ENCODE results near the gene HOXA10.
A peak's percentile ranks its signal among the peaks of the same experiment; 100 is the strongest.

HOXA10 gene

DNA sequence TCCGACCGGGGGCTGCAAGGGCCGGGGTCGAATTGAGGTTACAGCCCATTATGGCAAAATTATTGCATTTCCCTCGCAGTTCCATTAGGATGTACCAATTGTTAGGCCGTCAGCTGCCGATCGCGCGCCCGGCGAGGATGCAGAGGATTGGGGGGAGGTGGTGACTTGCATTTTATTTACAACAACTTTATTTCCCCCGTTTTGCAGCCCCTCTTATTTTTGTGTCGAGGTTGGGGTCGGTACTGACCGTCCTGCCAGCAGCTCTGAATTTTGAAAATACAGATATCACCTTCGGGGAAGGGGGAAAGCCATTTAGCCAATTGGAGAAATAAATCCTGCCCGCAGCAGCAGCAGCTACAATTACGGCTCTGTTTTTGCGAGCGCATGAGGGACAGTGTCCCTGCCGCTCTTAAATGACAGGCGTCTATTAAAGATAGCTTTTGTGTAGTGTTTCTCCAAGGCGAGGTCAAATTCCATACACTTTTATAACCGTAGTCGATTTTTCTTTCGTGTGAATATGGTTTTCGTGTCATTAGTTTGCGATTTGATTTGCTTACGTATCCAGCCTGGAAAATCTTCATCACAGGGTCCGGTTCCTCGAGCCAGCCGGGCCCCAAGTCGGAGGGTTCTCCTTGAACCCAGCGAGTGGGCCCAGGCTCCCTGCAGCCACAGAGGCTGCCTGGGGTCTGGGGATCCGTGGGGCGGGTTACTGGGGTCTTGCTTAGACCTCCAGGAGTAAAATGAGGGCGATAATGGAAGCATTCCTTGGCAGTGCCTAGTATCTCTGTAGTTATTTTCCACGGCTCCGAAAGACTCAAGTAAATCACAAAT, 30.0 kb downstream of the HOXA10 start:
- TF ChIP-seq PPARA (CRISPR knock-in tag; IDR thresholded peaks at IDR 0.05; ENCODE audit: borderline replicate concordance) (no peak), ZFP3 (CRISPR knock-in tag; IDR thresholded peaks at IDR 0.05) (no peak), ZC3H10 (CRISPR knock-in tag; IDR thresholded peaks at IDR 0.05) (no peak)
- TF ChIP-seq, protein P1, sequence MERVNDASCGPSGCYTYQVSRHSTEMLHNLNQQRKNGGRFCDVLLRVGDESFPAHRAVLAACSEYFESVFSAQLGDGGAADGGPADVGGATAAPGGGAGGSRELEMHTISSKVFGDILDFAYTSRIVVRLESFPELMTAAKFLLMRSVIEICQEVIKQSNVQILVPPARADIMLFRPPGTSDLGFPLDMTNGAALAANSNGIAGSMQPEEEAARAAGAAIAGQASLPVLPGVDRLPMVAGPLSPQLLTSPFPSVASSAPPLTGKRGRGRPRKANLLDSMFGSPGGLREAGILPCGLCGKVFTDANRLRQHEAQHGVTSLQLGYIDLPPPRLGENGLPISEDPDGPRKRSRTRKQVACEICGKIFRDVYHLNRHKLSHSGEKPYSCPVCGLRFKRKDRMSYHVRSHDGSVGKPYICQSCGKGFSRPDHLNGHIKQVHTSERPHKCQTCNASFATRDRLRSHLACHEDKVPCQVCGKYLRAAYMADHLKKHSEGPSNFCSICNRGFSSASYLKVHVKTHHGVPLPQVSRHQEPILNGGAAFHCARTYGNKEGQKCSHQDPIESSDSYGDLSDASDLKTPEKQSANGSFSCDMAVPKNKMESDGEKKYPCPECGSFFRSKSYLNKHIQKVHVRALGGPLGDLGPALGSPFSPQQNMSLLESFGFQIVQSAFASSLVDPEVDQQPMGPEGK (CRISPR knock-in tag; IDR thresholded peaks at IDR 0.05; ENCODE audit: borderline replicate concordance) = no peak
- TF ChIP-seq, protein P2, sequence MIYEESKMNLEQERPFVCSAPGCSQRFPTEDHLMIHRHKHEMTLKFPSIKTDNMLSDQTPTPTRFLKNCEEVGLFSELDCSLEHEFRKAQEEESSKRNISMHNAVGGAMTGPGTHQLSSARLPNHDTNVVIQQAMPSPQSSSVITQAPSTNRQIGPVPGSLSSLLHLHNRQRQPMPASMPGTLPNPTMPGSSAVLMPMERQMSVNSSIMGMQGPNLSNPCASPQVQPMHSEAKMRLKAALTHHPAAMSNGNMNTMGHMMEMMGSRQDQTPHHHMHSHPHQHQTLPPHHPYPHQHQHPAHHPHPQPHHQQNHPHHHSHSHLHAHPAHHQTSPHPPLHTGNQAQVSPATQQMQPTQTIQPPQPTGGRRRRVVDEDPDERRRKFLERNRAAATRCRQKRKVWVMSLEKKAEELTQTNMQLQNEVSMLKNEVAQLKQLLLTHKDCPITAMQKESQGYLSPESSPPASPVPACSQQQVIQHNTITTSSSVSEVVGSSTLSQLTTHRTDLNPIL (CRISPR knock-in tag; IDR thresholded peaks at IDR 0.05; ENCODE audit: low read depth) = no peak
- ATAC-seq = no peak

DNA sequence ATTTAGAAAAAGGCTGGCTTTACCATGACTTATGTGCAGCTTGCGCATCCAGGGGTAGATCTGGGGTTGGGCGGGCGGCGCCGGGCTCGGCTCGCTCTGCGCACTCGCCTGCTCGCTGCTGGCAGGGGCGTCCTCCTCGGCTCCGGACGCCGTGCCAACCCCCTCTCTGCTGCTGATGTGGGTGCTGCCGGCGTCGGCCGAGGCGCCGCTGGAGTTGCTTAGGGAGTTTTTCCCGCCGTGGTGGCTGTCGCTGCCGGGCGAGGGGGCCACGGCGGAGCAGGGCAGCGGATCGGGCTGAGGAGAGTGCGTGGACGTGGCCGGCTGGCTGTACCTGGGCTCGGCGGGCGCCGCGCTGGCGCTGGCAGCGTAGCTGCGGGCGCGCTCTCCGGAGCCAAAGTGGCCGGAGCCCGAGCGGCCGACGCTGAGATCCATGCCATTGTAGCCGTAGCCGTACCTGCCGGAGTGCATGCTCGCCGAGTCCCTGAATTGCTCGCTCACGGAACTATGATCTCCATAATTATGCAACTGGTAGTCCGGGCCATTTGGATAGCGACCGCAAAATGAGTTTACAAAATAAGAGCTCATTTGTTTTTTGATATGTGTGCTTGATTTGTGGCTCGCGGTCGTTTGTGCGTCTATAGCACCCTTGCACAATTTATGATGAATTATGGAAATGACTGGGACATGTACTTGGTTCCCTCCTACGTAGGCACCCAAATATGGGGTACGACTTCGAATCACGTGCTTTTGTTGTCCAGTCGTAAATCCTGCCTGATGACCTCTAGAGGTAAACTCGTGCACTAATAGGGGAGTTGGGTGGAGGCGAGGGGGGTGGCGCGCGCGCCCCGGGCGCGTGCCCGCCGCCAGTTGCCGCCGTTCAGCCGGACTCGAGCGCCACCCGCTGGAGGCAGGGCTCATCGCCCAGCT, 30.8 kb downstream of the HOXA10 start, which contains the start of gene HOXA5:
Gene HOXA5 (minus strand): TSS at position 659 of the 927 bp plus-strand sequence. CDS start 74 bp downstream, at position 585.
- no peak for TF ChIP-seq TOX (CRISPR knock-in tag; IDR thresholded peaks at IDR 0.05; ENCODE audit: borderline replicate concordance)
- no peak for TF ChIP-seq SNAI2 (CRISPR knock-in tag; IDR thresholded peaks at IDR 0.05)
- TF ChIP-seq TCF4 (CRISPR knock-in tag; IDR thresholded peaks at IDR 0.05; ENCODE audit: borderline replicate concordance) = no peak
- TF ChIP-seq ZNF8 (CRISPR knock-in tag; IDR thresholded peaks at IDR 0.05) = no peak
- TF ChIP-seq, protein P3, sequence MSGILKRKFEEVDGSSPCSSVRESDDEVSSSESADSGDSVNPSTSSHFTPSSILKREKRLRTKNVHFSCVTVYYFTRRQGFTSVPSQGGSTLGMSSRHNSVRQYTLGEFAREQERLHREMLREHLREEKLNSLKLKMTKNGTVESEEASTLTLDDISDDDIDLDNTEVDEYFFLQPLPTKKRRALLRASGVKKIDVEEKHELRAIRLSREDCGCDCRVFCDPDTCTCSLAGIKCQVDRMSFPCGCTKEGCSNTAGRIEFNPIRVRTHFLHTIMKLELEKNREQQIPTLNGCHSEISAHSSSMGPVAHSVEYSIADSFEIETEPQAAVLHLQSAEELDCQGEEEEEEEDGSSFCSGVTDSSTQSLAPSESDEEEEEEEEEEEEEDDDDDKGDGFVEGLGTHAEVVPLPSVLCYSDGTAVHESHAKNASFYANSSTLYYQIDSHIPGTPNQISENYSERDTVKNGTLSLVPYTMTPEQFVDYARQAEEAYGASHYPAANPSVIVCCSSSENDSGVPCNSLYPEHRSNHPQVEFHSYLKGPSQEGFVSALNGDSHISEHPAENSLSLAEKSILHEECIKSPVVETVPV (CRISPR knock-in tag; IDR thresholded peaks at IDR 0.05) = no peak
- peak; percentile 28 for ATAC-seq

DNA sequence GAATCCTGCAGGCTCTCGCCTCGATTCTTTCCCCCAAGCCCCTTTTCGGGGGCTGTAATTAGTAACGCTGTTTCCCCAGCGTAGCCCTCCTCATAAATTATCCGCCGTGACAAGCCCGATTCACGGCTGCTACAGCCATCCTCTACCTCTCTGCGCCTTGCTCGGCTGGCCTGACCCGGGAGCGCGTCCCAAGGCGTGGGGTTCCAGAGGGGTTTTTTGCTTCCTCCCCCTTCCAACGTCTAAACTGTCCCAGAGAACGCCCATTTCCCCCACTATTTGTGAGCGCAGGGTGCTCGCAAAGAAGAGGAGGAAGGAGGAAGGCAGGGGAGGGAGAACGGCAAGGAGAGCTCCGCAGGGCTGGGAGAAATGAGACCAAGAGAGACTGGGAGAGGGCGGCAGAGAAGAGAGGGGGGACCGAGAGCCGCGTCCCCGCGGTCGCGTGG, 31.5 kb downstream of the HOXA10 start:
- TF ChIP-seq SNAI2 (CRISPR knock-in tag; IDR thresholded peaks at IDR 0.05) (no peak), ZFP3 (CRISPR knock-in tag; IDR thresholded peaks at IDR 0.05) (no peak), TOX (CRISPR knock-in tag; IDR thresholded peaks at IDR 0.05; ENCODE audit: borderline replicate concordance) (no peak), TCF4 (CRISPR knock-in tag; IDR thresholded peaks at IDR 0.05; ENCODE audit: borderline replicate concordance) (no peak), OSR1 (CRISPR knock-in tag; IDR thresholded peaks at IDR 0.05) (no peak), ZNF8 (CRISPR knock-in tag; IDR thresholded peaks at IDR 0.05) (no peak), ZFP30 (CRISPR knock-in tag; IDR thresholded peaks at IDR 0.05) (no peak), ZNF70 (CRISPR knock-in tag; IDR thresholded peaks at IDR 0.05) (no peak), CSDC2 (CRISPR knock-in tag; IDR thresholded peaks at IDR 0.05) (no peak)
- TF ChIP-seq, protein P3 (CRISPR knock-in tag; IDR thresholded peaks at IDR 0.05) = no peak
- TF ChIP-seq, protein P2 (CRISPR knock-in tag; IDR thresholded peaks at IDR 0.05; ENCODE audit: low read depth) = no peak
- ATAC-seq = no peak; the same call in 1 of the 3 replicates

DNA sequence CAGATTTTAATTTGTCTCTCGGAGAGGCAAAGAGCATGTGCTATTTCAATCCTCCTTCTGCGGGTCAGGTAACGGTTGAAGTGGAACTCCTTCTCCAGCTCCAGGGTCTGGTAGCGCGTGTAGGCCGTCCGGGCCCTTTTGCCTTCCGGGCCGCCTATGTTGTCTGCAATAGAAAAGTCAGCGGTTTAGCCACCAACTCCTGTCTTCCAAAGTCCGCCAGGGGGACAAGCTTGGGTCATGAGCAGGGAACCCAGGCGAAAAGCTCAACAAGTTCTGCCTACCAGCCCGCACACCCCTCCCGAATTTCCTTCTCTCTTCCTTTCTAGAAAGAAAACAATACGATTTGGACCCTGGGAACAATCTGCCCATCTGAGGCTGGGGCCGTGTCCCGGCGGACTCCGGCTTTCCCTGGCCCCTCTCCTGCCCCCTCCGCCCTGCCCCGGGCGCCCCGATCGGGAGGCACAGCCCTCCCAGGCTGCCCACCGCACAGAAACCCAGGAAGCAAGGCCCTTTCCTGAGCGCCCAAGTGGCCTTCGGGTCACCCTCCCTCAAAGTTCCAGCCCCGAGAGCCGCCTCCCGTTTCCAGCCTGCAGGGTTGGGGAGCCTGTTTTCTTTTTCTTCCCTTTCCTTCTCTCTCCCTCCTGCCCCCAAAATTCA, 32.1 kb downstream of the HOXA10 start:
- no peak for ATAC-seq
- TF ChIP-seq, protein P2 (CRISPR knock-in tag; IDR thresholded peaks at IDR 0.05; ENCODE audit: low read depth) = no peak
- TF ChIP-seq, protein P4, sequence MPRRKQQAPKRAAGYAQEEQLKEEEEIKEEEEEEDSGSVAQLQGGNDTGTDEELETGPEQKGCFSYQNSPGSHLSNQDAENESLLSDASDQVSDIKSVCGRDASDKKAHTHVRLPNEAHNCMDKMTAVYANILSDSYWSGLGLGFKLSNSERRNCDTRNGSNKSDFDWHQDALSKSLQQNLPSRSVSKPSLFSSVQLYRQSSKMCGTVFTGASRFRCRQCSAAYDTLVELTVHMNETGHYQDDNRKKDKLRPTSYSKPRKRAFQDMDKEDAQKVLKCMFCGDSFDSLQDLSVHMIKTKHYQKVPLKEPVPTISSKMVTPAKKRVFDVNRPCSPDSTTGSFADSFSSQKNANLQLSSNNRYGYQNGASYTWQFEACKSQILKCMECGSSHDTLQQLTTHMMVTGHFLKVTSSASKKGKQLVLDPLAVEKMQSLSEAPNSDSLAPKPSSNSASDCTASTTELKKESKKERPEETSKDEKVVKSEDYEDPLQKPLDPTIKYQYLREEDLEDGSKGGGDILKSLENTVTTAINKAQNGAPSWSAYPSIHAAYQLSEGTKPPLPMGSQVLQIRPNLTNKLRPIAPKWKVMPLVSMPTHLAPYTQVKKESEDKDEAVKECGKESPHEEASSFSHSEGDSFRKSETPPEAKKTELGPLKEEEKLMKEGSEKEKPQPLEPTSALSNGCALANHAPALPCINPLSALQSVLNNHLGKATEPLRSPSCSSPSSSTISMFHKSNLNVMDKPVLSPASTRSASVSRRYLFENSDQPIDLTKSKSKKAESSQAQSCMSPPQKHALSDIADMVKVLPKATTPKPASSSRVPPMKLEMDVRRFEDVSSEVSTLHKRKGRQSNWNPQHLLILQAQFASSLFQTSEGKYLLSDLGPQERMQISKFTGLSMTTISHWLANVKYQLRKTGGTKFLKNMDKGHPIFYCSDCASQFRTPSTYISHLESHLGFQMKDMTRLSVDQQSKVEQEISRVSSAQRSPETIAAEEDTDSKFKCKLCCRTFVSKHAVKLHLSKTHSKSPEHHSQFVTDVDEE (CRISPR knock-in tag; IDR thresholded peaks at IDR 0.05) = no peak
- TF ChIP-seq ISL1 (CRISPR knock-in tag; IDR thresholded peaks at IDR 0.05) = no peak
